ENCODE measurements around the gene FNBP1.
"Not testable (repeated sequence)": the region's sequence is repeated elsewhere in the genome, so short reads cannot be mapped to it uniquely, and the experiment has no call there.

FNBP1 gene

DNA sequence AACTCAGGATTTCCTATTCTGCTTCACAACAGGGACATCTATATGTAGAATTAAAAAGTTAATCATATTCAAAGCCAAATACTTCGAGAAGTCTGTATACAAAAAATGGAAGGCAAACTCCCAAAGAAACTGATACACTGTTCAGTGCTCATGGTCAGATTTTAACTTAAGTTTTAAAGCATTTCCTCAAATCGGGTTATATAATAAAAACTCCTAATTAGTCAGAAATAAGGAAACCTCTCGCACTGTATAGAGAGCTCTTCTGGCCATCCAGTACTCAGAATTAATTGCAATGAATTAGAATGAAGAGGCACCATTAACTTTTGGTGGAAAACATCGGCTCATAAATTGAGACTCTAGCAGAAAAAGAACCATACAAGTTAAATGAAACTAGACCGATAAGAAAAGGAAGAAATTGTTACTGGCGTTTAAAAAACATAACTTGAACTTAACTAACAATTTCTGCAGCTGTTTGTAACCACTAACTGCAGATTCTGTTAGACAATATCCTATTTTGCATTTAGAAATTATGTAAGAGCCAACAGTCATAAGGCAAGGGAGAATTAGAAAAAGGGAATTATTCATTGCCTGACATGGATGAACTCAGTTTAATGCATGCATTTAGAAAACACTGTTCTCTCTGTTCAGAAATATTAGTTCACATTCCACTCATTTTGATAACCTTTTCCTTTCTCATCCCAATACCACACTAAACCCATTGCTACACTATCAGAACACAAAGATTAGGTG, 96.6 kb downstream of the FNBP1 start:
- DNase-seq: no peak

GRCh38 chr9:129945314-129945713, 97.7 kb downstream of the FNBP1 start:
- no peak for DNase-seq

DNA sequence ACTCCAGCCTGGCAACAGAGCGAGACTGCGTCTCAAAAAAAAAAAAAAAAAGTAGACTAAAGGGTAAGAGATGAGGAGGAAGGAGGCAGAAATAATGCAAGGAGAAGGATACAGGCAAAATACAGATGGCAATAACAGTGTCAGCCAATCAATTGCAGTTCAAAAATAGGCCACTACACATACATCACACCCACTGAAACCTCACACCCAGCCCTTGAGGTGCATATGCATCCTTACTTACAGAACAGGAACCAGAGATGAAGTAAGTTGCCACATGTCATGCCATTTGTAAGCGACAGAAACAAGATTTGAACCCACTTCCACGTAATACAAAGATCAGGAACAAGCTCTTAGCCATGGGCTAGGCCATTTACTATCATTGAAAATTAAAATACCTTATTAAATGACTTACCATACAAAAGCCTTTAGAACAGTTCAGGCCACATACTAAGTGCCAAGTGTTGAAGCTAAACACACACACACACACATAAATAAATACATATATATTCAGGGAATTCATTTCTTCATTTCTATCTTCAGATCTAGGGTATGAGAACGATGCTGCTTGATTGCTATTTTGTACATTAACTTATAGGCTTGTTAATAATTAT, 98.4 kb downstream of the FNBP1 start:
- DNase-seq: peak; percentile 71

DNA sequence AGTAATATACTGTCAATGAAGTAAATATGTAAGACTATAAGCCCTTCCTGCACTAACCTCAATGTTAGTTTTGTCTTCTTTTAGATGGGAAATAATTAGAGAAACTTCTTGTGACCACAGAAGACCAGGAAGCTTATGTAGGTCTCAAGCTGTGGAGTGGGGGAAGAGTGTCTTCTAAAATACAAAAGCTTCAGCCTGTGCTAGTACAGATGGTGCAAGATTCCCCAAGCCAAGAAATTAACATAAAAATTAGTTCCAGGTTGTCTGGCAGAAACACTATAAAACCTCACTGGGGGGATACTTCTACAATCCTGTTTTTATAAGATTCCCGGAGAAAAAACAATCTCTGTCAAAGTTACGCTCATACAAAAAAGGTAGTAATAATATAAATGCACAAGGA, 103.6 kb downstream of the FNBP1 start:
- DNase-seq: no peak

DNA sequence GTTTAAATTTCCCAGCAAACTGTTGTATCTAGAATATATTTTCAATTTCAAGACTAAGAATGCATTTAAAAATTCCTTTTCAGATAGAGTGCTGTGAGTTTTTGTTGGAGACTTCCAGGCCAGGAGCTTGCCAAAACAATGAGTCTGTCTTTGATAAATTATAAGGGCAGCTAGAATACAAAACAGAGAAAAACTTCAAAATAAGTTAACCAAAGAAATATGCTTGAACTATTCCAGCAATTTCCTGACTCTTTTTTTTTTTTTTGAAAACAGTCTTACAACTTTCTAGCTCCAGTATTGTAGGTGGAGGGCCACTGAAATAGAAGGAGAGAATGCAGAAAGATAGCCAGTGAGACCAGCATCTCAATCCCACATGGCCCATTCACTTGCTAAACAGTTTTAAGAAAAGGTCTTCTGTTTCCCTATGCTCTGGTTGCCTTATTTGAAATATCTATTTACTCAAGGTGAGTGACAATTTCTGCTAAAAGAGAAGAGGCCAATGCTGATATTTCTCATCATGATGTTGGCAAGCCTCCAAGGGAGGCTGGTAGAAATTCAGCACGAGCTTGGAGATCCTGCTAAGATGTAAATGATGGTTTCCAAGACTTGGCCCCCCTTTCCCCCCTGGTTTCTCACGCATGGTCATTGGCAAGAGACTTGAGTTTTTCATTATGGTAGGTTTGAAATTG, 104.6 kb downstream of the FNBP1 start:
- DNase-seq: no peak

DNA sequence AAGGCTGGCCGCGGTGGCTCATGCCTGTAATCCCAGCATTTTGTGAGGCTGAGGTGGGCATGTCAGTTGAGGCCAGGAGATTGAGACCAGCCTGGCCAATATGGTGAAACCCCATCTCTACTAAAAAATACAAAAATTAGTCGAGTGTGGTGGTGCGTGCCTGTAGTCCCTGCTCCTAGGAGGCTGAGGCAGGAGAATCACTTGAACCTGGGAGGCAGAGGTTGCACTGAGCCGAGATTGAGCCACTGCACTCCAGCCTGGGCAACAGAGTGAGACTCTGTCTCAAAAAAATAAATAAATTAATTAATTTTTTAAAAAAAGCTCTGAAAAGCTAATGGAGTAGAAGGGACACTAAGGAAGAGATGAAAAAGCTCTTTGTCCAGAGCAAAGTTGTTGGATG, 105.1 kb downstream of the FNBP1 start:
- not testable (repeated sequence) for DNase-seq

- DNase-seq: no peak
Observed at GRCh38 chr9:129936222-129936621, 106.8 kb downstream of the FNBP1 start.

DNA sequence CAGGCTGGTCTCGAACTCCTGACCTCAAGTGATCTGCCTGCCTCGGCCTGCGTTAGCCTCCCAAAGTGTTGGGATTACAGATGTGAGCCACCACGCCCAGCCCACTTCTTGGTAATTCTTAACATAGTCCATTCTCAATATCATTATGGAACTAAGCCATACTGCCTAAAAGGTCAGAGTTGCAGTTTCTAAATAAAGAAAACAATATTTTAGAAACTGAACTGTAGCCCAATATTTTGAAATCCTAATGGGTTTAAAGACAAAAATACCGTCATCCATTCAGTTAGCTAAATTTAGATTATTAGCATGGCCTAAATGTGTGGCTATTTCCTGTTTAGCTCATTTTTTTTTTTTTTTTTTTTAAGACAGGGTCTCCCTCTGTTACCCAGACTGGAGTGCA, 108.2 kb downstream of the FNBP1 start:
- DNase-seq: no peak

DNA sequence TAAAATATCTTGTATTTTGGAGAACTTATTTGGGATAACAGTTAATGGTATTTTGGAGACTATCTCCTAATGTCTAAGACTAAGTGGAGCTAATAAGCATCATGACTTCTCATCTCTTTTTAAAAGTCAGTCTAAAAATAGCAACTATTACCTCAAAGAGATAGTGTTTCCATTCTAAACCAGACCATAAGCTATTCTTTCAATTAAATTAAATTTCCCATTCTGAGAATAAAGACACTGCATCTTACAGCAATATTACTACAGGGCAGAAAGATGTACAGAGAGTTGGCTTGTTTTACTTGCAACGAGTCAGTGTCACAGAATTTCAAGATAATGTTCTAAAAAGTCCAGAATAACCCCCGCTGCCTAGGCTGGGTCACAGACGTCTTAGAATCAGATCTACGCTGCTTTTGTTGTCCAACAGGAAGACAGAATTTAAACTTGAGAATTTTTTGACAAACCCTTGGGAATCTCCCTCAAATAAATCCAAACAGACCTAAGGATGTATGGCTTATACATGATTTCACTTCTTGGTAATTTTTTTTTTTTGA, 108.9 kb downstream of the FNBP1 start:
- no peak for DNase-seq

GRCh38 chr9:129933185-129934040, 109.6 kb downstream of the FNBP1 start:
- DNase-seq: no peak

DNA sequence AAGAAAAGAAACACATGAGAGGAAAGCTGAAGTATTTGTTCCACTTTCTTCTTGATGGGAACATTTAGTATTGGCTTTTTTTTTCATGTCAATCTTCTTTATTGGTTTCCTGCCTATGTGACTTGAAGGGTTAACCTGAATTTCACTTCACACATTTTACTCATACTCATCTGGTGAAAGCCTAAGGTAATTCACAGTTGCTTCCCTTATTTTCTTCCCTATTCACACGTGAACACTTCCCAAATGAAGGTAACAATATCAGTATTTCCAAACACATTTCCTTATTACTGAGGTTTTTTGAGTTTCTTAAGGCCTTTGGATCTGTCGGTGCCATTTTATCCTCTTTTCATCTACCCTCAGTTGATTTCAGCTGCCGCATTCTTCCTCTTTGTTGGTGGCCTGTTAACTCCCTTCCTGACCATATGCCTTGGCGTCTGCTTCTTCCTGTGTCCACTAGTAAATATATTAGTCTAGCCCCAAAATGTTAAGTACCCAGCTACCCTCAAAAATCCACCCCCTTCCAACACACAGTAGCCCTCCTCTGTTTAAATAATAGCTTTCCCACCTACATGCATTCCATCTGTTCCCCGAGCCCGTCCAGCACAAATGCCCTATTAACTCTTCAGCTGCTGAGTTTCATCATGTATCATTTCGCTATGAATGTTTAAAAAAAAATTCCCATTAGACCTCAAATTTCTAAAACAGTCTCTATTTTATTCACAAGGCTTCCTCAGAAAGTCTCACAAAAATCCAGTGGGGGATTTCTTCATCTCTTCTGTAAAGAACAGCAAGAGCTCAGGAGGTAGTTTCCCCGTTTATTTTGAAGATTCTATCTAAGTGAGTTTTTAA, 110.5 kb downstream of the FNBP1 start:
- peak; percentile 43 for DNase-seq

- no peak for DNase-seq
Observed at GRCh38 chr9:129930743-129931142, 112.2 kb downstream of the FNBP1 start.

DNA sequence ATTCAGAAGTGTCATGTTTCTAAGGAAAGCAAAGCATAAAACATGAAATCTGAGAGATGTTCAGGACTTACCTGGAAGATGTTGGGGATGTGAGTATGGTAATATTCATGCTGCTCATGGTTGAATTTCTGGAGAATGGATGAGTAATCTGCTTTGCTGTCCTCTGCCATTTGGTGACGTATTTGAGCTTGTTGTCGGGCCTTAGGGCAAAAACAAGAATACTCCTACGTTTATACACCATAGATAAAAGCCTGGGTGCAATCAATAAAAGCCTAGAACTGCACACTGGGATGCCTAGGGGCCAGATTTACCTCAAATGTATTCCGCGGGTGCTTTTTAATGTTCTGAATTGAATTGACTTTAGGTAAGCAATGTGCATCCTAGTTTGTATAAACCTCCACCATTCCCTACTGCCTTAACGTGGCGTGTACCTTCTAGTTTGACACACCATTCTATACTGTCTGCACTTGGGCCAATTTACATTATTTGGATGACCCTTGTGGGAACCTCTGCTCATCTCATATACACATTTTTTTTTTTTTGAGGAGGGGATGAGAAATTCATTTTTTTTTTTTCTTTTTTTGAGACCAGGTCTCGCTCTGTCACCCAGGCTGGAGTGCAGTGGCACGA, 113.4 kb downstream of the FNBP1 start:
- no peak for DNase-seq

GRCh38 chr9:129923589-129923988, 119.4 kb downstream of the FNBP1 start:
- no peak for DNase-seq

DNA sequence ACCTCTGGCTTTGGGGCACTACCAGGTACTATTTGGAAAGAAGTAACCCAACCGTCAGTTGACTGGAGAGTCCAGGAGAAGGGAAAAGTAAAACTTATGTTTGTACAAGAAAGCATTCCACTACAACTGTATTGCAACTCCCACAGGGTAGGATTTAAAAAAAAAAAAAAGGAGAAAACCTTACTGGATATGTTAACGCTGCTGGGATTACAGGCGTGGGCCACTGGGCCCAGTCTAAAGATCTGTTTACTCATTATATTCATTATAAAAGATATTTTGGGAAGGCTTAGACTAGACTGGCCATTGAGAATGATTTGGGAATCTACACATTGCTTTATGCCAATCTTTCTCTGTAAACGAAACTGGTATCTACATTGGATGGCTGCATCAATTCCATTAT, 121.1 kb downstream of the FNBP1 start:
- DNase-seq: no peak

GRCh38 chr9:129919841-129920240, 123.1 kb downstream of the FNBP1 start:
- no peak for DNase-seq

- DNase-seq: no peak
Observed at GRCh38 chr9:129919277-129919676, 123.7 kb downstream of the FNBP1 start.

- DNase-seq: no peak
Observed at GRCh38 chr9:129918296-129918950, 124.6 kb downstream of the FNBP1 start.

DNA sequence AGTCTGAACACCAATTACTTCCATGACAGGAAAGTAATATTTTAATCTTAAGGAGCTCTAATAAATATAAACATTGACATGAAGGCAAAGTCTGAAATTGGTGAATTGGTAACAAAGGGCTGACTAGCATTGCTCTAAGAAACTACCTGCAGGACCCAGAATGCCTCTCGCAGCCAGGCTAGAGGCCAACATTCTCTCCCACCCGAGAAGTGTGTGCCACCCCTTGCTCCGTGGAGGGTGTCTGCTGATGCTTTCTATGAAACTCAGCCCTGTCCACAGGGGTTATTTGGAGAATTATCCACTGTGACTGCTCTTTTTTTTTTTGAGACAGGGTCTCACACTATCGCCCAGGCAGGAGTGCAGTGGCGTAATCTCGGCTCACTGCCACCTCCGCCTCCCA, 126.3 kb downstream of the FNBP1 start:
- DNase-seq: no peak

DNA sequence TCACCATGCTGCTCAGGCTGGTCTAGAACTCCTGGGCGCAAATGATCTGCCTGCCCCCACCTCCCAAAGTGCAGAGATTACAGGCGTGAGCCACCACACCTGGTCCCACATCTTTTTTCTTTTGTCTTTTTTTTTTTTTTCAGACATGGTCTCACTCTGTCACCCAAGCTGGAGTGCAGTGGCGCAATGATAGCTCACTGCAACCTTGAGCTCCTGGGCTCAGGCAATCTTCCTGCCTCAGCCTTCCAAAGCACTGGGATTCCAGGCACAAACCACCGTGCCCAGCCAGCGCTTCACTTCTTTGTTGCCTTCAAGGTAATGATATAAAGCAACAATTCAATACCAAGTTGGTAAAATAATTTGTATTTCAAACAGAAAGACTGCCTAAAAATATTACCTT, 128.9 kb downstream of the FNBP1 start:
- DNase-seq: no peak
